NT2/D1 (cell line): Measurements from ENCODE around the gene MIPEP.

Experiments
- YY1 ChIP-seq: IDR thresholded peaks from 2 replicates; pipeline ENCODE4 v1.6.1; 2011; ENCODE audit not compliant: insufficient read length, insufficient read depth
- ZNF274 ChIP-seq: IDR thresholded peaks from 2 replicates; pipeline ENCODE4 v1.6.1; 2011; ENCODE audit warnings: mild to moderate bottlenecking, low read depth, low read length

DNA sequence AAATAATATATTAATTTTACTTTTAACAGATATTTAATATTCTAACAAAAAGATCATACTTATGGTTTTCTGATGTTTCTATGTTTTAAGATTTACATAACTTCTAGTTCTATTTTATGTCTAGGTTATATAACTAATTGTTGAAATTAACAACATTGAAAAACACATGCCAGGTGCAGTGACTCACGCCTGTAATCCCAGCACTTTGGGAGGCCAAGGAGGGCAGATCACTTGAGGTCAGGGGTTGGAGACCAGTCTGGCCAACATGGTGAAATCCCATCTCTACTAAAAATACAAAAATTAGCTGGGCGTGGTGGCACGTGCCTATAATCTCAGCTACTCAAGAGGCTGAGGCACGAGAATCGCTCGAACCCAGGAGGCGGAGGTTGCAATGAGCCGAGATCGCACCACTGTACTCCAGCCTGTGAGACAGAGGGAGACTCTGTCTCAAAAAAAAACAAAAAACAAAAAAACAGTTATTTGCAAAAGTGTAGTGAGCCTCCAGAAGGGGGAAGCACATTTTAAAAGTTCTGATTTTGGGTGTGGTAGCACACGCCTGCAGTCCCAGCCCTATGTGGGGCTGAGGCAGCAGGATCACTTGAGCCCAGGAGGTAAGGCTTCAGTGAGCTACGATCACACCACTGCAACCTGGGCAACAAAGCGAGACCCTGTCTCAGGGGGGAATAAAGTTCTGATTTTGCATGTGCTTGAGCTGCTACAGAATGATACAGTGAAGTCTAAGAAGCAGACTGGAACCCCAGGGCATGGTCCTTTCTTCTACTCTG, 18.7 kb downstream of the MIPEP start:
- TF ChIP-seq YY1 (no peak), ZNF274 (no peak)
